ENCODE results near the gene RSPRY1. TPM values are rescaled to one million over a fixed set of nuclear protein-coding genes. Genes with fewer than 3 reads are reported as not detected.

Gene RSPRY1
- total RNA-seq, 1 donor from 2014 or later, result 75.5 TPM

DNA sequence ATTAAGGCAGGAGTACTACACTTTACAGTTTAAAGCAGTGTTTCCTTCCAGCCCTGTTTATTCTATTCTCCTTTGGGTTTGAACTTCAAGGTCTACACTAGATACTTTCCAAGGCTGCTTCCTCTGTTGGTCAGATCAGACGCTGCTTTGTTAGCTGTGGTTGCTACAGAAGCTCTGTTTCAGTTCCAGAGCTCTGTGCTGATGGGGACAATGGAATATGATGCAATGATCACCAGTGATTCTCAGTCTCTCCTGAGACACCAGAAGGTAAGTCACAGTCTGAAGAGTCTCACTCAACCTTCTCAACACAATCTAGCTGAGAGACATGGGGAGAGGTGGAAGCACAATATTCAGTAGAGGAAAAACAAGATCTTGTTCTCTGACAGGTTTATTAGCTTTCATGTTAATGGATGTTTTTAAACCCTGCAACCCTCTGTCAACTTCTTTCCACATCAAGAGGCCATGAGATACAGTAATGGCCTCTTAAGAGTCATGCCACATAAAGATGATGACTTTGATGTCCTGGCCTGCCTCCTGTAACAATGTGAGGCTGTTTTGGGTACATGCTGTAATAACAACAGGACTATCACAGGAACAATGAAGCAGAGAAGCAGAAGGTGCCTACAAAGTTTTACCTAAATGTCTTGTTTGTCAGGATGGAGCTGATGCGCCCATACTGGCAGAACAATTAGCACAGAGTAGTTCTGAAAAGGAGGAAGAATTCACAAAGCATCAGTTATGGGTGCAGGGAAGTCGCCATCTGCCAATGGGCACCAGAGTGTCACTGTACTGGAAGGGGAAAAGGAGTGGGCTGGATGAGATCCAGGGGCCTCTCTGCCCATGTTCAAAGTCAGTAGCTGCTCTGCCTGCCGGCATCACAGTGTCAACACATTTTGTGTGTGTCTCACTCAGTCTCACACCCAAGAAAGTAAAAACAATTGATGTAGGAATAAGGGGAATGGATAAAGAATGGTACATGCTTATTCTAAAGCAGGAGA is 33.7 kb upstream of the RSPRY1 start:
- DNase-seq, result no peak

DNA sequence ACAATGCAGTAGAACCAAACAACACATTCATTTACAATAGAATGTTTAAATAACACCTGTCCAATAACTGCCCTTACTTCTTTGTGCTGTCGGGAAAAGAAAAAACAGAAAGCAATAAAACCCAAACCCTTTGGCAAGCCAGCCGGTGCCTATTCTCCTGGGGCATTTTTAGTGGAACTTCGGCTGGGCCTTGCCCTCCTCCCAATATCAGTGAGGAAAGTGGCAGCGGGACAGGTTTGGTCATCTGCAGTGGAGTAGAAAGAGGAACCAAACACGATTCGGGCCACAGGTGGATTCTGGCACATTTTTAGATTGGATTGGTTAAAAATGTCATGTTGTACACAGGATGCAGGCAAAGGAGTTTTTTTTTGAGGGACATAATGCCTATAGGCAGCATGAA is 32.3 kb upstream of the RSPRY1 start:
- no peak for DNase-seq

DNA sequence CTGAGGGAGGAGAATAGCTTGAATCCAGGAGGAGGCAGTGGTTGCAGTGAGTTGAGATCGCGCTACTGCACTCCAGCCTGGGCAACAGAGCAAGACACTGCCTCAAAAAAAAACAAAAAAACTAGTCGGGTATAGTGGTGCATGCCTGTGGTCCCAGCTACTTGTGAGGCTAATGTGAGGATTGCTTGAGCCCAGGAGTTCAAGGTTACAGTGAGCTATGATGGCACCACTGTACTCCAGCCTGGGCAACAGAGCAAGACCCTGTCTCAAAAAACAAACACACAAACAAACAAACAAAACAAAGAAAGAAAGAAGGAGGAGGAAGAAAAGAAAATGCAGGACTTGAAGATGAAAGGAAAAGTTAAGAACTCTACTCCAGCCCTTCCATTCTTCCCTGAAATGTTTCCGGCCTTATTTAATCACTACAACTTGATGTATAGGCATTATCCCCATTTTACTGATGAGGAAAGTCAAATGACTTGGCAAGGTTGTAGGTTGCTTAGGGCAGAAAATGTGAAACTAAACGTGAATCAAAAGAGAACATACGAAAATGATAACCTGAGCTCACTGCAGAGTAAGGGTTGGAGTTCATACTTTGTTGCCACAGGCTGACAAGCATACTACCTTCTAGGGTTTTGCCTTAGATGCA is 30.3 kb upstream of the RSPRY1 start:
- DNase-seq, result no peak

DNA sequence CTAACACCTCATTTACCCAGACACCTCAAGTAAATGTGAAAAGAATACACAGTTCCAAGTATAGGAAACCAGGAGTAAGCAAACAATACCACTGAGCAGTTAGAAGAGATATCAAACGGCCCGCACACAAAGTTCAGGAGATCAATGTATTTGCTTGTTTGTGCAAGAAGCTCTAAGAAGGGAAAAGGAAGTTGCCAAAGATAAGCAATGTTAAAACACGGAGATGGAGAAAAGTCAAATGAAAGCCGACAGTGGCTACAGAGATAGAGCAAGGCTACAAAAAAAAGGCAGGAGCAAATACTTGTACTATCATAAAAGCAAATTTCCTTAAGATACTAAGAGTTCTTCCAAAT is 29.8 kb upstream of the RSPRY1 start:
- DNase-seq, result no peak

DNA sequence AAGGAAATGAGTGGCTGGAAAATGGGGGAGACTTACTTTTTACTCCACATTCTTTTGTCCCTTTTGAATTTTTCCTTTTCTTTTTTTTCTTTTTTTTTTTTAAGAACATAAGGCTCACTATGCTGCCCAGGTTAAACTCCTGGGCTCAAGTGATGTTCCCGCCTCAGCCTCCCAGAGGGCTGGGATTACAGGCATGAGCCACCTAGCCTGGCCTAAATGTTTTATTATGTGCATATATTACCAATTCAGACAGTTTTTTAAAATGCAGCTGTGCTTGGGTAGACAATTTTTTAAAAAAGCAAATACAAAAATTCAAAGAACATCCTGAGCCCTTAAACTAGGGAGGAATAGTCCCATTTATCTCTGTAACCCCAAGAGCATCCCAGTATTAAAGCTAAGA is 28.6 kb upstream of the RSPRY1 start:
- no peak for DNase-seq

DNA sequence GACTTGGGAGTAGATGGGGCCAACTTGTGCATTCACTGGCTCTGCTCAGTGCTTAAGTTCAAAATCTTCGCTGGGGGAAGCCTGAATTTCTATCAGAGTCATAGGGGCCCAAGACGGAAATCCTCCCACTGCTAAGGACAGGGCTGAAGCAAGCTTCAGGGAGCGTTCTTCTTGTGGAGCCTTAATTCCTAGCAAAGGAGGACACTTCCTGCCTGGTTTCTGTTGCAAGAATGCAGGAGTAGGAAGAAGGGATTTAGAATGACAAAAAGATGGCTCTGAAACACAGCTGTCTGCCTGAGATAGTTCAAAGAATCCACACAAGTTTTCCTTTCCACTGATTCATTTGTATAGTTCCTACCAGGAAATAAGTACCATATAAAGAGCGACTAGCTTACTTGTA is 26.7 kb upstream of the RSPRY1 start:
- DNase-seq, result no peak

DNA sequence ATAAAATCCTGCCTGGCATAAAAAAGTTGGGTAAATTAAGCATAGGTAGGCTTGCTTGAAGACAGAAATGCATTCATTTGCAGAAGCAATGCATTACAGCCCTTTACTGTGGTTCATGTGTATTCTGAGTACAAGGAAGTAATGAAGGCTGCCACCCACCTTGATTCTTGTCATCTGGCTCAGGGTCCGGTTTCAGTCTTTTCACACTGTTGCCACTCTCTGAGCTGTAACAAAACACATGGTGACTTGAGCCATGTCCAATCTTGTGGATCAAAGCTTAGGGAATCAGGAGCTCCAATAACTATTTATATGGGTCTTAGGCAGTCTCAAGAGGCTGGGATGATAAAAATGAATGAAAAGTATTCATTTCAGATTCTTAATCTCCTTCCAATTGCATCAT is 22.3 kb upstream of the RSPRY1 start:
- no peak for DNase-seq

DNA sequence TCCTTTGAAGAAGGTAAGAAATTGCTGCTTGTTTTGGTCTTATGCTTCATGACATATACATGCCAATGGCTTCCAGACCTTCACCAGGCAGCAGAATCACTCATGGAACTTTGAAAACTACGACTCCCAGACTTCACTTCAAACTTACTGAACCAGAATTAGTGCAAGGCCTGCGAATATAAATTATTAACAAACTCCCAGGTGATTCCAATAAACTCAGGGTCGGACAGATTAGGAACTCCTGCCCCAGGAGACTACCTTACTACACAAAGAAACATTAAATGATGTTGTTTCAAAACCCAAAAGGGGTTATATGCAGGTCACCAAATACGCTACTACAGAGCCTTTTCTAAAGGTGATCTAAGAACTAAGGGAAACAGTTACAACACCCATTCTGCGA is 20.6 kb upstream of the RSPRY1 start:
- DNase-seq, result no peak

DNA sequence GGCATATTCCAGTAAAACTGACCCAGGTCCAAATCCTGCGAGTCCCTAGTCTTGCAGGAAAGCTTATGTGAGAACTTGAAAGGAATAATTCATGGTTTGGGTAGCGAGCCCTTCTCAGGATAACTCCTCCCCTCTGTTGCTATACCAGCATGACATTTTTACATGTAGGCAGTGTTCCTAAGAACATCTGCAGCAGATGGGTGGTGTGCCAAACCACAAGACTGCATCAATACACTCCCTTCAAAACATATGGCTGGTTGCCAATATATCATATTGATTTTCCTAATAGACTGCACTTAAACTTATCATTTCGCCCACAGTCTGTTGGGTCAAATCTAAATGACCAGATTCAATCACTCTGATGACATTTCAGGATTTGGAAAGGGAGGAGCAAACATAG is 20.2 kb upstream of the RSPRY1 start:
- no peak for DNase-seq

DNA sequence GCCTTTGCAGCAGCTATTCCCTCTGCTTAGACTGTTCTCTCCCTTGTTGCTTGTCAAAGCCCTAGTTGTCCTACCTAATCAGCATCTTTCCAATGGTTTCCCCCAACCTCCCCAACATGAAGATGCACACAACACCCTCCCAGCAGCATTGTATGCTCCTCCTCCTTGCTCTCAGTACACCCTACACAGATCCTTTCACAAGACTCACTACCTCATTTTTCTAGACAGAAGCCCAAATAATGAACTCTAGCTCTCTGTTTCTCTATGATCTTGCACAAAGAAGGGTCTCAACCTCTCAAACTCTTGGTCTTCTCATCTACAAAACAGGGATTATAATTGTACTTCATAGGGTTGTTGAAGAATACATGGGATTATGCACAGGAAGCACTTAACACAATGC is 19.7 kb upstream of the RSPRY1 start:
- DNase-seq, result no peak

DNA sequence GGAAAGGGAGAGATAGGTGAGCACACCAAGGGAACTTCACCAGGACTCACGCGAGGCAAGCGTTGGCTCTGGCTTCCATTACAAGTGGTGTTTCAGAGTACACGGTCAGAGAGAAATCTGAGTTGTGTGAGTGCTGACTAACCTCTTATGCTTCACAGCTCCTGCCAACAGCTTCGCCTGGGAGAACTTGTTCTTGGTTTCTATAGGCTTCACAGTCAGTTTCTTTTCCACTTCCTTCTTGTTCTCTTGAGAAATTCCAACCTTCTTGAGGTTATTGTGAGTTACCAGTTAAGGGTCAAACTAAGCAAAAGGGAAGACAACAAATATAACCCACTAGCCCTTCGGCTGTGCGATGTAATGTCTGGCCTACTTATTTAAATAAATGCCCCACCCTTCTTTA is 19.2 kb upstream of the RSPRY1 start:
- DNase-seq, result no peak

DNA sequence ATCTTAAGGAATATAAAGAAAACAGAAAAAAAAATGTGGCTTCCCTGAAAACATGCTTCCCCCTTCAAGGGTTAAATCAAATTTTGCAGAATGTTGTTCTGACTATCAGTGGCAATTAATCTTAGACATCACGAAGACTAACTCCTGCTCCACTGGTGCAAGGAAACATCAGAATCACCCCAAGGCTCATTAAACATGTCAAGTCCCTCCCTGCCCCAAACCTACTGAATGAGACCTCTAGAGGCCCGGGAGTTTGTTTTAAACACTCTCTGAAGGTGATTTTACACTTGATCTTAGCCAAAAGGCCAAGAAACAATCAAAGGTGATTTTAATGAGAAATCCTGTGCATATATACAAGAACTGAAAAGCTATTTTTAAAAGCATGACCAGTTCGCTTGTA is 18.6 kb upstream of the RSPRY1 start:
- DNase-seq, result no peak

DNA sequence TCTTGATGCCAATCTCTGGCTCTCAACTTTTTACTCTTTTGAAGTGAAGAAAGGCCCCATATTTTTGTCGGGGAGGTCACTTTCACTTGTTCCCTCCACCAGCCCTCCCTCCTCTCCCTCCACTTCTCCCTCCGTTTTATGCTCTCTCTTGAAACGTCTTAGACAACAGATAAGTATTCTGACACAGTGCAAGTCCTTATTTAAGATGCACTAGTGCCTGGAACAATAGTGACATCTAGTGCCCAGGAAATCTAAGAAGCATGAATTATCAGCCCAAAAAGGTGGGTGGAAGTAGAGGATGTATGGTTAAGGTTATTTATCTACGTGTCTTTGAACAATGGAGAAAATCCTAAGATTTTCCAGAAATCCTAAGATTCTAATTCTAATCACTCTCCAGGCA is 18.2 kb upstream of the RSPRY1 start:
- DNase-seq, result no peak

DNA sequence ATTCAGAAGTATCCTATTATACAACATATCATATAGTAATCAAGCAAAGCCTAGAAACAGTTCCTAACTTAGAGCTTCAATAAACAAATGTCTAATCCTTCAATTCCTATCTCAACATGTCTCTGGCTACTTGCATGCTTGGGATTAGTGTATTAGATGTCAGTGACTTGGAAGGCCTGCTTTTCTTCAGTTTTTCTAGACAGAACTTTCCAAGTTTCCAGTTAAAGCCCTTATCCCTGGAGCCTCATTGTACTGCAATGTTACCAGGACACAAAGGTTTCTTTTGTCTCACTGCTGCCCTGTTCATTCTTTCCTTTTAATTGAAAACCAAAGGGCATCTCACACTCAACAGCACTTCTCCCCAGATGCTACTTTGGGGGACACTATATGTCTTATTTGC is 16.8 kb upstream of the RSPRY1 start:
- no peak for DNase-seq

DNA sequence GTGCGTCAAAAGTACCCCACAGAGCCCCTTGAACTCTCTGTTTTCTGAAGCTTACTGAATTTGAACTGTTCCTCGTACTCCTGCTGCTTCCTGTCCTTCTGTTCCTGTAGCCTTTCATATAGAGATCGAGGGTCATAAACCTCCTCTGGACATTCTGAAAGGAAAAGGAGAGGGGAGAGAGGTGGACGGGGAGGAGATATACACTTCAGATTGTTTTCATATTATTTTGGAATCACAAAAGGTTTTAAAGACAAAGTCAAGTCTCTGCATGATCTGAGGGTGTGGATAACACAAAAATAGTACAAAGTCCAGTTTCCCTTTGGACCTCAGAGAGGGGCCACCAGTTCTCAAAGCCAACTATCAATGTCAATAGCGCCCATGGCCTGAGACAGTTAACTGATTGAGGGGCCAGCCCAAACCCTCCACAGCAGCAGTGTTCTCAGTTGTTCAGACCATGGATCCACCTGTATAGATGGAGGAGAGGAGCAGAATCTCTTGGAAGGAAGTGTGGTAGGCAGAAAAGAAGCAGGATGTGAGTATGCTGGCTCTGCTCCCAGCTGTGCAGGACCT is 13.3 kb upstream of the RSPRY1 start:
- no peak for DNase-seq

DNA sequence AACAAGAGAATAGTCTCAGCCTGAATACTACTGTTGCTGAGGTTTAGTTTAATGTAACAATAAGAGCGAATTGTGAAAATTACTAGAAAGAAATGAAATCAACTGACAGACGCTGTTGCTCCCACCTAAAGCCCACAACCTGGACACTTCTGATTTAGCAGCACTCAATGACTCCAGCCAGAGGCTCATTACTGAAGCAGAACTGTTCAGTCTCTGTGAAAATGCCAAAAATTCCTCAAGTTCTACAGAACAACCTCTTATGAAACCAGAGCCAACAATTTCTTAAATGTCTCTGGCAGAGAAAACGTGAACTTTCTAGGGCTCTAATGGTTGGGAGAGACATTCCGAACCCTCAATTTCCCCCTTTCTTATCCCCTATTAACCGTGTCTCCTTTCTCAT is 10.2 kb upstream of the RSPRY1 start:
- no peak for DNase-seq

DNA sequence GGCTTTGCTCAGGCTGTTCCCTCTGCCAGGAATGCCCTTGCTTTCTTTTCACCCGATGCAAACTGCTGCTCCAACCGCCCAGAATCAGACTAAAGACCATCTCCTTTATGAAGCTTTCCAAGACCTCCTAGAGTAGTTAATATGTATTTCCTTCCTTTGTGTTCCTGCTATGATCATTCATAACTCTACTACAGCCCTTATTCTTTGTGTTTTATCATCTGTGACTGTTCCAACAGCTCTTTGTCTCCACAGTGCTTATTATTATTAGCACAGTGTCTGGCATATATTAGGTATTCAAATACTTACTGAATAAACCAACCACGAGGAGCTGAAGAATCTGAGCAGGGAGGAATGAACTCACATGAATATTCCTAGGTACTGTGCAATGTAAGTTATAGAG is 7.9 kb upstream of the RSPRY1 start:
- DNase-seq, result no peak

DNA sequence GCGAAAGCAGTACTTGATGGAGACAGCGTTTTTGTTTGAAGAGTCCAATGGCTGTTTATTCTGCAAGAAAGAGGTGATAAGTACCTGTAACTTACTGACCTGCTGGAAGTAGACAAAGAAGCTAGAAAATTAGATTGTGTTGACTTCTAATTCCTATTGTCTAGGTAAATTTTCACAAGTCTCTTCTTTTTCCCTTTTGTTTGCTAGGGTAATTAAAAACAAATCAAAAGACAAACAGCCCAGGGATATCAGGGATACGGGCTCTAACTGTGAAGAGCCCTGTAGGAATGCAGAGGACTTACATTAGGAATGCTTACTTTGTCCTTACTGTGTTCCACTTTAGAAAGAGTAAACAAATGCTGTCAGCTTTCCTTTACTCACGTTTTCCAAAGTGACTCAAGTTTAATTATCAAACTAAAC is 7.3 kb upstream of the RSPRY1 start:
- DNase-seq, result no peak

DNA sequence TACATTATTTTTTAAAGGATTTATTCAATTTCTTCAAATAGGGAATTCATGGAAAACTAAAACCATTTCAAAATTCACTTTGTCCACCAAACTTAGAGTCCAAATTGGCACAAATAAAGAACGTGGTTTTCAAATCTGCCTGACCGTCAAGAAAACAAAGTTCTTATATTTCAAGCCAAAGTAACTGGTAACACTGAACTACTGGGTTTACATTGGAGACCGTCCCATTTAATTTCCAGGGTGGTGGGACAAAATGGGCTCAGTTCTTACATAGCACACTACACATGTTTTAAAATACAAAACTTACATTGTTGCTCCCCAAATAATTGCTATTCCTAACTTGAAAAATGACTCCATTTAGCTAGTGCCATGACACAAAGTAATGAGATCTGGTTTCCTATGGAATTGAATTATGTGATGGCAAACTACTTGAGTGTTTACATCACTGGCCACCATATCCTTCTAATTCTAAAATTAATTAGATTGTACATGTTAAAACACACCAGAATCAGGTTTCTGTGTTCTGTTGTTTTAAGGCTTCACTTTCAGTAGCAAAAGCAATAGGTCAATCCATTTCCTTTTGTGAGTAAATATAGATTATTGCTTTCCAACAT is 6.8 kb upstream of the RSPRY1 start:
- no peak for DNase-seq

DNA sequence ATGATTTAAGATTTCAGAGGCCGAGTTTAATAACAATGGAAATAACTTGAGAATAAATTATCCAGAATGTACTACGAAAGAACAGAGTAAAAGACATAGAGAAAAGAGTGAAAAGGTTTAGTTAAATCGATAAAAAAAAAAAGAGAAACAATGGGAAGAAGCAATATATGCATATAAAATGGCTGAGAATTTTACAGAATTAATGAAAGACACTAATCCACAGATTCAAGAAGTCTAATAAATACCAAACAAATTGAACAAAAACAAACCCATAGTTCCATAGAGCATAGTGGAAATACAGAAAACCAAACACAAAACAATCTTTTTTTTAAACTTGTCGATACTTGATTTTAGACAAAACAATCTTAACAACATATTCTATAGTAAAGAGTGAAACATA is 2.0 kb upstream of the RSPRY1 start:
- DNase-seq, result no peak

DNA sequence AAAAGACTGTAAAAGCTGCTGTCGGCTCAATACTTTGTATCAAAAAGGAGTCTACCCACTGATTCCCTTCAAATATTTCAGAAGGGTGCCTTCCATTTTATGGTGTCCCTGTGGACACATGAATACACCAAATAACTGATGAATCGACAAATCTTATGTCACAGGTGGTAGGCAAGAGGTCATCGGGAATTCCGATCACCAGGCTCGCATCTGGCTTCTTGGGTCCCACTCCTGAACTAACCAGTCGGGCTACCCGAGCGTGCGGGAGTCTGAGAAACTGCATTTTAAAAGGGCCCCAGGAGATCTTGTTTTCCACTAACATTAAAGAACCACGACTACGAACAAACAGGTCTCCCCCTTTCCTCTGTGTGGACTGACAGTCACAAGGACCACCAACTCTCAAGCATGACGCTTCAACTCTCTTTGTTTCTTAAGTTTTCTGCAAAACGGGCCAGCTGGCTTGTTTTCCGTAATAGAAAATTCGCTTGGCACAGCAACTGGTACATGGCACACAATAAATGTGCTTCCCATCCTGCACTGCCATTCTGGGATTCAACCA is 1.2 kb upstream of the RSPRY1 start:
- DNase-seq, result no peak

DNA sequence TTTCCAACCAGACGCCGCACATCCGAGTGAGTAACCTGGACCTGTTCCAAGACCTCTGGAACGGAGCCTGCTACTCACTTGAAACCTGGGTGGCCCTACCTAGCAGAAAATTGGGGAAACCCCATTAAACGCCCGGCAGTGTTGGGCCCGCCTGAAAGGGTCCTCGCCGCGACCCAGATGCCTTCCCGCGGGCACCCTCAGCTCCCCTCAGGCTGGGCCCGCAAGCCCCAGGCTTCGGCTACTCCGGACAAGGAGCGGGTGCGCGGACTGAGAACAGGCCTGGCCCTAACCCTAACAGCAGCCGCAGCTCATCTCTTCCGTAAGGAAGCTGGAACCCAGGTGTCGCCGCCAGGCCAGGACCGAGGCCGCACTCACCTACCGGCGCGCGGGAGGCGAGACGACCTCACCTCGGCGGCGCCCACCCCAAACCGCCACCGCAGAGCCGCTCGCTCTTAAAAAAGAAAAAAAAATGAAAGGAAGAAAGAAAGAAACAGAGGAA is 634 bp upstream of the RSPRY1 start:
- DNase-seq, result peak; percentile 59
